HCT116 (cell line): Measurements from ENCODE around the gene NEURL1B. TPM values are rescaled to one million over a fixed set of nuclear protein-coding genes. Genes with fewer than 3 reads are reported as not detected.

Source experiments
- ATAC-seq: fragments of 200-7000 bp; cut with Tn5 transposase; 2 replicates; pipeline ENCODE4 v1.9.1; 2020; ENCODE audit warnings: mild to moderate bottlenecking, moderate library complexity
- BruUV-seq: library from RNA; stranded (reverse); fragments of 400-500 nt; replicated peaks from 2 replicates; lab custom pipeline; 2021; lab: Mats Ljungman, UMichigan
- CTCF ChIA-PET: fragments of 300-600 bp; sonication (Branson Sonifier 250); formaldehyde crosslinking; loops from one replicate; lab custom pipeline; 2021; ENCODE audit warnings: antibody characterized with exemption; lab: Charles Lee
- POLR2A ChIA-PET: fragments of 300-600, 350-600 bp; sonication (Branson Sonifier 250); formaldehyde crosslinking; loops from one replicate; lab custom pipeline; 2021; ENCODE audit warnings: antibody characterized with exemption; lab: Charles Lee
- RAD21 ChIA-PET, 2 experiments: fragments of 300-600 bp; sonication (Branson Sonifier 250); formaldehyde crosslinking; loops; one replicate each; lab custom pipeline; 2023; ENCODE audit warnings: low total read pairs in 2 of 2; ENCODE audit not compliant: uncharacterized antibody in 2 of 2, unreplicated experiment in 2 of 2, low non-redundant PET in 1 of 2; lab: Charles Lee
- DNase-seq: peaks from one replicate; pipeline ENCODE4 v3.0.0-alpha.2; 2010; ENCODE audit warnings: low read depth, low spot score
- H2AFZ ChIP-seq: fragments of 200-600 bp; shearing (Covaris generic), sonication (generic); 2 replicates; pipeline ENCODE4 v1.6.1; 2017; ENCODE audit warnings: low read depth, mixed run types, mixed read lengths, antibody characterized with exemption, low read length; ENCODE audit not compliant: poor library complexity, severe bottlenecking
- H3K27ac ChIP-seq: 2 replicates; pipeline ENCODE4 v1.5.1; 2012; ENCODE audit warnings: low read depth, low read length
- H3K27me3 ChIP-seq: fragments of 200-600 bp; sonication (generic); 2 replicates; pipeline ENCODE4 v1.6.1; 2016; ENCODE audit warnings: mixed run types, low read length, mixed read lengths; ENCODE audit not compliant: insufficient read depth
- H3K36me3 ChIP-seq, 2 experiments: fragments of 200-500 bp in 1 of 2; fragments of 200-600 bp in 1 of 2; sonication (Bioruptor generic) in 1 of 2; sonication (generic) in 1 of 2; 2 replicates each; pipeline versions ENCODE4 v1.5.1 to v1.6.1; 2014 to 2016; ENCODE audit warnings: low read length in 2 of 2, inconsistent platforms in 1 of 2, mixed read lengths in 1 of 2, mixed run types in 1 of 2; ENCODE audit not compliant: insufficient read depth in 2 of 2, control insufficient read depth in 1 of 2
- H3K4me1 ChIP-seq, 2 experiments: fragments of 200-600 bp in 1 of 2; sonication (generic) in 1 of 2; 2 replicates each; pipeline versions ENCODE4 v1.5.1 to v1.6.1; 2012 to 2017; ENCODE audit warnings: low read length in 2 of 2, inconsistent platforms in 1 of 2, mild to moderate bottlenecking in 1 of 2, mixed read lengths in 1 of 2, mixed run types in 1 of 2, moderate library complexity in 1 of 2; ENCODE audit not compliant: insufficient read depth in 2 of 2, control insufficient read depth in 1 of 2
- H3K4me2 ChIP-seq: fragments of 200-600 bp; sonication (generic); 2 replicates; pipeline ENCODE4 v1.6.1; 2017; ENCODE audit warnings: mixed run types, low read length, mixed read lengths
- H3K4me3 ChIP-seq, 2 experiments: fragments of 200-600 bp in 1 of 2; sonication (generic) in 1 of 2; replicated peaks in 1 of 2; 2 replicates each; pipeline ENCODE4 v1.5.1; 2011 to 2016; ENCODE audit warnings: low read length in 2 of 2, control low read depth in 1 of 2, low read depth in 1 of 2, mild to moderate bottlenecking in 1 of 2, mixed read lengths in 1 of 2, mixed run types in 1 of 2
- H3K79me2 ChIP-seq: fragments of 200-600 bp; sonication (generic); 2 replicates; pipeline ENCODE4 v1.6.1; 2017; ENCODE audit warnings: mild to moderate bottlenecking, mixed run types, low read length, moderate library complexity, mixed read lengths; ENCODE audit not compliant: insufficient read depth
- H3K9ac ChIP-seq: fragments of 200-600 bp; sonication (generic); 2 replicates; pipeline ENCODE4 v1.6.1; 2016; ENCODE audit warnings: low read length, mixed read lengths
- H3K9me2 ChIP-seq: fragments of 200-600 bp; sonication (generic), shearing (Covaris generic); 2 replicates; pipeline ENCODE4 v1.6.1; 2017; ENCODE audit warnings: mixed run types, mild to moderate bottlenecking, moderate library complexity; ENCODE audit not compliant: insufficient read depth
- H3K9me3 ChIP-seq, 2 experiments: fragments of 200-500 bp in 1 of 2; fragments of 200-600 bp in 1 of 2; sonication (Bioruptor generic) in 1 of 2; sonication (generic) in 1 of 2; 2 replicates each; pipeline ENCODE4 v1.6.1; 2014 to 2017; ENCODE audit warnings: low read length in 2 of 2, mixed read lengths in 2 of 2, inconsistent platforms in 1 of 2, low read depth in 1 of 2, mild to moderate bottlenecking in 1 of 2, mixed run types in 1 of 2, moderate library complexity in 1 of 2; ENCODE audit not compliant: control insufficient read depth in 1 of 2, insufficient read depth in 1 of 2
- H4K20me1 ChIP-seq: fragments of 200-600 bp; sonication (generic), shearing (Covaris generic); 2 replicates; pipeline ENCODE4 v1.6.1; 2017; ENCODE audit warnings: mixed run types, mild to moderate bottlenecking, moderate library complexity; ENCODE audit not compliant: insufficient read depth
- ATF3 ChIP-seq: IDR thresholded peaks from 2 replicates; pipeline ENCODE4 v1.6.1; 2012
- CEBPB ChIP-seq: IDR thresholded peaks from 2 replicates; pipeline ENCODE4 v1.6.1; 2012; ENCODE audit warnings: low read depth
- CTCF ChIP-seq, 3 experiments: fragments of 200-600 bp in 1 of 3; sonication (generic) in 1 of 3; IDR thresholded peaks in 2 of 3; conservative IDR thresholded peaks in 1 of 3; 2 replicates each; pipeline ENCODE4 v1.5.1; 2012 to 2017; ENCODE audit warnings: low read depth in 2 of 3, low read length in 2 of 3, antibody characterized with exemption in 1 of 3, borderline replicate concordance in 1 of 3, control low read depth in 1 of 3, mild to moderate bottlenecking in 1 of 3, mixed read lengths in 1 of 3, mixed run types in 1 of 3, moderate library complexity in 1 of 3; ENCODE audit not compliant: insufficient read depth in 1 of 3
- EGR1 ChIP-seq: IDR thresholded peaks from 2 replicates; pipeline ENCODE4 v1.6.1; 2012; ENCODE audit warnings: low read depth
- ELF1 ChIP-seq: IDR thresholded peaks from 2 replicates; pipeline ENCODE4 v1.6.1; 2012; ENCODE audit warnings: low read depth, borderline replicate concordance
- SIN3A ChIP-seq: IDR thresholded peaks from 2 replicates; pipeline ENCODE4 v1.6.1; 2012; ENCODE audit warnings: low read depth
- SP1 ChIP-seq: IDR thresholded peaks from 2 replicates; pipeline ENCODE4 v1.6.1; 2012; ENCODE audit warnings: low read depth
- SRF ChIP-seq: IDR thresholded peaks from 2 replicates; pipeline ENCODE4 v1.6.1; 2012; ENCODE audit warnings: low read depth
- YY1 ChIP-seq: IDR thresholded peaks from 2 replicates; pipeline ENCODE4 v1.6.1; 2011; ENCODE audit warnings: low read length, low read depth, moderate library complexity, mild to moderate bottlenecking; ENCODE audit not compliant: insufficient replicate concordance; ENCODE audit errors: extremely low read depth
- ZBTB33 ChIP-seq: IDR thresholded peaks from 2 replicates; pipeline ENCODE4 v1.6.1; 2011; ENCODE audit warnings: mild to moderate bottlenecking, low read length, moderate library complexity; ENCODE audit not compliant: insufficient replicate concordance; ENCODE audit errors: extremely low read depth
- intact Hi-C: fragments of 100-400 bp; cut with micrococcal nuclease; formaldehyde crosslinking; loops from 2 replicates; pipeline ENCODE4 v1.10.0; 2022
- total RNA-seq: library from RNA; stranded (reverse); gene quantifications from one replicate; pipeline ENCODE4 v1.2.1, GENCODE V29; 2021; ENCODE audit not compliant: unreplicated experiment

Gene NEURL1B
- total RNA-seq, 1 experiment from 2014 or later = 5.8 TPM

GRCh38 chr5:172591636-172592035 is 49.4 kb upstream of the NEURL1B start:
- CTCF ChIA-PET = no interaction called here
- intact Hi-C loops = no loop called here
- Histone ChIP-seq H3K9me2 (no peaks in the 10 kb centered on the region), H3K9me3 (no peaks in the 10 kb centered on the region), H3K27me3 (peaks cover 19% of the 10 kb centered on the region; the same call in 1 of the 2 replicates)
- POLR2A ChIA-PET = no interaction called here
- TF ChIP-seq CEBPB (no peak), SRF (no peak), SIN3A (no peak), YY1 (no peak), ATF3 (no peak), EGR1 (no peak), CTCF (IDR thresholded peaks at IDR 0.05 in 2 of 3, conservative IDR thresholded peaks at IDR 0.05 in 1 of 3; ENCODE audit: borderline replicate concordance in 1 of 3, insufficient read depth in 1 of 3, low read depth in 2 of 3, low read length in 2 of 3) (no peak), ELF1 (no peak), ZBTB33 (no peak), SP1 (no peak)
- TF ChIP-seq, all 23 proteins: peak for 0
- no peak for ATAC-seq
- Histone ChIP-seq H3K79me2 (no peaks in the 10 kb centered on the region), H3K36me3 (no peaks in the 10 kb centered on the region), H3K4me1 (peaks cover 0 to 4% of the 10 kb centered on the region in 2 experiments; a peak in 1 of 4 replicates), H3K4me3 (no peak overlapping the region), H3K27ac (no peak overlapping the region), H4K20me1 (no peaks in the 10 kb centered on the region), H3K9ac (no peak overlapping the region), H2AFZ (no peak overlapping the region), H3K4me2 (no peak overlapping the region)
- DNase-seq = no peak
- no TSS peak for BruUV-seq
- RAD21 ChIA-PET = no interaction called here
